Measurements from ENCODE around the gene METTL4. TPM values are rescaled to one million over a fixed set of nuclear protein-coding genes. Genes with fewer than 3 reads are reported as not detected.
A peak's percentile ranks its signal among the peaks of the same experiment; 100 is the strongest.
"Not testable (repeated sequence)": the region's sequence is repeated elsewhere in the genome, so short reads cannot be mapped to it uniquely, and the experiment has no call there.

Gene METTL4
- total RNA-seq, 8 experiments from 2014 or later, result 4.7 to 14.1 (median 7.6) TPM

- 86 to 100% (median 100%) methylated on average over 1 of the region's 1 CpG; no CpG with 5 or more reads in 5 of the 10 experiments for WGBS, 10 experiments
- Histone ChIP-seq H3K4me3 (no peak overlapping the region), H3K4me1 (replicated peaks in 1 of 2) (no peaks in the 10 kb centered on the region), H3K27ac (no peak overlapping the region)
- in situ Hi-C loops (cut with MboI; ENCODE audit: low pct_unique_long_range_greater_than_20kb in 2 of 9, low sequenced_read_pairs in 9 of 9, unreplicated experiment in 9 of 9), result loop anchor here in 4 of 9 experiments (10.0 to 25.0 kb wide), 4 partner anchors 423 to 1673 kb away; no protein-coding TSS in a partner anchor
- no peak for ATAC-seq (replicated peaks in 6 of 8)
Measured at GRCh38 chr18:2535419-2535910, 35.8 kb downstream of the METTL4 start.

- Histone ChIP-seq H3K4me3 (no peak overlapping the region), H3K4me1 (replicated peaks in 1 of 2) (no peaks in the 10 kb centered on the region), H3K27ac (no peak overlapping the region)
- in situ Hi-C loops (cut with MboI; ENCODE audit: low pct_unique_long_range_greater_than_20kb in 2 of 9, low sequenced_read_pairs in 9 of 9, unreplicated experiment in 9 of 9), result loop anchor here in 4 of 9 experiments (10.0 to 25.0 kb wide), 4 partner anchors 423 to 1673 kb away; no protein-coding TSS in a partner anchor
- ATAC-seq (replicated peaks in 6 of 8), result no peak
- 63 to 100% (median 93%) methylated on average over 1 of the region's 1 CpG; no CpG with 5 or more reads in 6 of the 10 experiments for WGBS, 10 experiments
Measured at GRCh38 chr18:2534906-2535305, 36.4 kb downstream of the METTL4 start.

- ATAC-seq (replicated peaks in 6 of 8), result no peak
- no peak overlapping the region for H3K27ac ChIP-seq
- no peaks in the 10 kb centered on the region for H3K4me1 ChIP-seq (replicated peaks in 1 of 2)
- in situ Hi-C loops (cut with MboI; ENCODE audit: low pct_unique_long_range_greater_than_20kb in 2 of 9, low sequenced_read_pairs in 9 of 9, unreplicated experiment in 9 of 9), result loop anchor here in 4 of 9 experiments (10.0 to 25.0 kb wide), 4 partner anchors 420 to 1670 kb away; no protein-coding TSS in a partner anchor
- WGBS, 10 experiments, result 75 to 100% (median 82%) methylated on average over 1 to 2 of the region's 2 CpGs; no CpG with 5 or more reads in 1 of the 10 experiments
- no peak overlapping the region for H3K4me3 ChIP-seq
Measured at GRCh38 chr18:2532797-2533196, 38.5 kb downstream of the METTL4 start.

GRCh38 chr18:2531751-2532150 is 39.6 kb downstream of the METTL4 start:
- Histone ChIP-seq H3K27ac (no peak overlapping the region), H3K4me1 (replicated peaks in 1 of 2) (no peaks in the 10 kb centered on the region), H3K4me3 (no peak overlapping the region)
- ATAC-seq (replicated peaks in 6 of 8), result no peak
- in situ Hi-C loops (cut with MboI; ENCODE audit: low pct_unique_long_range_greater_than_20kb in 2 of 9, low sequenced_read_pairs in 9 of 9, unreplicated experiment in 9 of 9), result loop anchor here in 4 of 9 experiments (10.0 to 25.0 kb wide), 4 partner anchors 419 to 1669 kb away; no protein-coding TSS in a partner anchor
- WGBS, 10 experiments, result 43 to 100% (median 83%) methylated on average over 1 to 2 of the region's 2 CpGs; no CpG with 5 or more reads in 1 of the 10 experiments

GRCh38 chr18:2529154-2529553 is 42.2 kb downstream of the METTL4 start:
- H3K4me1 ChIP-seq (replicated peaks in 1 of 2), result no peaks in the 10 kb centered on the region
- no peak for ATAC-seq (replicated peaks in 6 of 8)
- WGBS, 10 experiments, result 82 to 100% (median 92%) methylated on average over 1 to 7 of the region's 7 CpGs
- H3K27ac ChIP-seq, result no peak overlapping the region
- in situ Hi-C loops (cut with MboI; ENCODE audit: low pct_unique_long_range_greater_than_20kb in 2 of 9, low sequenced_read_pairs in 9 of 9, unreplicated experiment in 9 of 9), result loop anchor here in 4 of 9 experiments (25.0 kb wide), 3 partner anchors 417 to 1667 kb away; no protein-coding TSS in a partner anchor
- no peak overlapping the region for H3K4me3 ChIP-seq

GRCh38 chr18:2526329-2526728 is 45.0 kb downstream of the METTL4 start:
- in situ Hi-C loops (cut with MboI; ENCODE audit: low pct_unique_long_range_greater_than_20kb in 2 of 9, low sequenced_read_pairs in 9 of 9, unreplicated experiment in 9 of 9), result loop anchor here in 4 of 9 experiments (25.0 kb wide), 3 partner anchors 414 to 1664 kb away; no protein-coding TSS in a partner anchor
- Histone ChIP-seq H3K4me1 (replicated peaks in 1 of 2) (no peaks in the 10 kb centered on the region), H3K27ac (no peak overlapping the region), H3K4me3 (no peak overlapping the region)
- ATAC-seq (replicated peaks in 6 of 8), result peak in 3 of 8 experiments; percentile 36 to 87 (median 84)
- WGBS, 10 experiments, result 40 to 100% (median 81%) methylated on average over 1 to 2 of the region's 2 CpGs; no CpG with 5 or more reads in 2 of the 10 experiments

GRCh38 chr18:2524794-2525198 is 46.5 kb downstream of the METTL4 start:
- H3K4me1 ChIP-seq (replicated peaks in 1 of 2); H3K4me3 ChIP-seq; H3K27ac ChIP-seq: not testable (repeated sequence)
- in situ Hi-C loops (cut with MboI; ENCODE audit: low pct_unique_long_range_greater_than_20kb in 2 of 9, low sequenced_read_pairs in 9 of 9, unreplicated experiment in 9 of 9), result loop anchor here in 4 of 9 experiments (25.0 kb wide), 4 partner anchors 187 to 1662 kb away; no protein-coding TSS in a partner anchor
- peak in 1 of 8 experiments; percentile 29 for ATAC-seq (replicated peaks in 6 of 8)
- WGBS, 10 experiments, result 0 to 69% (median 29%) methylated on average over 1 to 2 of the region's 2 CpGs; no CpG with 5 or more reads in 2 of the 10 experiments

GRCh38 chr18:2522112-2522511 is 49.2 kb downstream of the METTL4 start:
- in situ Hi-C loops (cut with MboI; ENCODE audit: low pct_unique_long_range_greater_than_20kb in 2 of 9, low sequenced_read_pairs in 9 of 9, unreplicated experiment in 9 of 9), result loop anchor here in 1 of 9 experiments (25.0 kb wide), 1 partner anchor 185 kb away; no protein-coding TSS in a partner anchor
- H3K4me3 ChIP-seq, result no peak overlapping the region
- ATAC-seq (replicated peaks in 6 of 8), result no peak
- no peaks in the 10 kb centered on the region for H3K4me1 ChIP-seq (replicated peaks in 1 of 2)
- WGBS, 10 experiments, result 40 to 94% (median 85%) methylated on average over 1 to 4 of the region's 4 CpGs; no CpG with 5 or more reads in 1 of the 10 experiments
- H3K27ac ChIP-seq, result no peak overlapping the region

GRCh38 chr18:2518473-2518872 is 52.8 kb downstream of the METTL4 start:
- no peak for ATAC-seq (replicated peaks in 6 of 8)
- H3K27ac ChIP-seq, result no peak overlapping the region
- 70 to 100% (median 88%) methylated on average over 1 to 5 of the region's 5 CpGs; no CpG with 5 or more reads in 4 of the 10 experiments for WGBS, 10 experiments
- H3K4me3 ChIP-seq, result no peak overlapping the region
- in situ Hi-C loops (cut with MboI; ENCODE audit: low pct_unique_long_range_greater_than_20kb in 2 of 9, low sequenced_read_pairs in 9 of 9, unreplicated experiment in 9 of 9), result loop anchor here in 1 of 9 experiments (25.0 kb wide), 1 partner anchor 181 kb away; no protein-coding TSS in a partner anchor
- no peaks in the 10 kb centered on the region for H3K4me1 ChIP-seq (replicated peaks in 1 of 2)

GRCh38 chr18:2515908-2516625 is 55.2 kb downstream of the METTL4 start:
- Histone ChIP-seq H3K4me1 (replicated peaks in 1 of 2) (no peaks in the 10 kb centered on the region), H3K4me3 (no peak overlapping the region), H3K27ac (no peak overlapping the region)
- in situ Hi-C loops (cut with MboI; ENCODE audit: low pct_unique_long_range_greater_than_20kb in 2 of 9, low sequenced_read_pairs in 9 of 9, unreplicated experiment in 9 of 9), result loop anchor here in 1 of 9 experiments (25.0 kb wide), 1 partner anchor 179 kb away; no protein-coding TSS in a partner anchor
- WGBS, 10 experiments, result 0 to 100% (median 55%) methylated on average over 1 to 4 of the region's 5 CpGs
- ATAC-seq (replicated peaks in 6 of 8), result peak in 3 of 8 experiments; percentile 18 to 93 (median 92)

- WGBS, 10 experiments, result 0 to 100% (median 63%) methylated on average over 1 of the region's 1 CpG; no CpG with 5 or more reads in 1 of the 10 experiments
- Histone ChIP-seq H3K27ac (no peak overlapping the region), H3K4me3 (no peak overlapping the region), H3K4me1 (replicated peaks in 1 of 2) (no peaks in the 10 kb centered on the region)
- in situ Hi-C loops (cut with MboI; ENCODE audit: low pct_unique_long_range_greater_than_20kb in 2 of 9, low sequenced_read_pairs in 9 of 9, unreplicated experiment in 9 of 9), result loop anchor here in 1 of 9 experiments (25.0 kb wide), 1 partner anchor 178 kb away; no protein-coding TSS in a partner anchor
- peak in 1 of 8 experiments; percentile 54 for ATAC-seq (replicated peaks in 6 of 8)
Measured at GRCh38 chr18:2515171-2515787, 56.0 kb downstream of the METTL4 start.

GRCh38 chr18:2513616-2514015 is 57.7 kb downstream of the METTL4 start:
- H3K4me3 ChIP-seq, result no peak overlapping the region
- ATAC-seq (replicated peaks in 6 of 8), result no peak
- 36 to 100% (median 86%) methylated on average over 1 of the region's 1 CpG; no CpG with 5 or more reads in 5 of the 10 experiments for WGBS, 10 experiments
- in situ Hi-C loops (cut with MboI; ENCODE audit: low pct_unique_long_range_greater_than_20kb in 2 of 9, low sequenced_read_pairs in 9 of 9, unreplicated experiment in 9 of 9), result loop anchor here in 1 of 9 experiments (25.0 kb wide), 1 partner anchor 176 kb away; no protein-coding TSS in a partner anchor
- H3K27ac ChIP-seq, result no peak overlapping the region
- no peaks in the 10 kb centered on the region for H3K4me1 ChIP-seq (replicated peaks in 1 of 2)

Data from motor neuron (in vitro differentiated cells).